Progenitor cell of endocrine pancreas (in vitro differentiated cells): ENCODE measurements around the gene NR2F1-AS1. TPM values are rescaled to one million over a fixed set of nuclear protein-coding genes. Genes with fewer than 3 reads are reported as not detected.

Source experiments
- DNase-seq: peaks from one replicate; pipeline ENCODE4 v3.0.0; 2021; ENCODE audit warnings: low spot score; ENCODE audit not compliant: unreplicated experiment
- H3K27ac Mint-ChIP-seq: 2 replicates; pipeline ENCODE4 v1.8.0; 2021; ENCODE audit warnings: mild to moderate bottlenecking, moderate library complexity, mixed read lengths
- H3K27me3 Mint-ChIP-seq: 2 replicates; pipeline ENCODE4 v1.8.0; 2021; ENCODE audit warnings: mixed read lengths
- H3K36me3 Mint-ChIP-seq: 2 replicates; pipeline ENCODE4 v1.8.0; 2022; ENCODE audit warnings: mixed read lengths; ENCODE audit not compliant: insufficient read depth
- H3K4me1 Mint-ChIP-seq: 2 replicates; pipeline ENCODE4 v1.8.0; 2021; ENCODE audit warnings: low read depth, mixed read lengths
- H3K4me3 Mint-ChIP-seq: 2 replicates; pipeline ENCODE4 v1.8.0; 2021; ENCODE audit warnings: low read depth, mild to moderate bottlenecking, moderate library complexity, mixed read lengths
- H3K9me3 Mint-ChIP-seq: 2 replicates; pipeline ENCODE4 v1.8.0; 2021; ENCODE audit warnings: low read depth, mixed read lengths
- CTCF ChIP-seq: fragments of 200-600 bp; sonication (generic); IDR thresholded peaks from one replicate; pipeline ENCODE4 v1.5.0; 2021; ENCODE audit warnings: antibody characterized with exemption, mild to moderate bottlenecking; ENCODE audit not compliant: unreplicated experiment
- total RNA-seq: library from RNA; stranded (reverse); gene quantifications from 2 replicates; pipeline ENCODE4 v1.2.1, GENCODE V29; 2021

NR2F1-AS1 gene
- total RNA-seq, 1 donor from 2014 or later = 6.3 TPM

GRCh38 chr5:93620487-93621326 lies 39.7 kb upstream of the NR2F1-AS1 start:
- H3K27me3 Mint-ChIP-seq = peaks cover 57% of the 10 kb centered on the region
- H3K4me1 Mint-ChIP-seq = peaks cover 6% of the 10 kb centered on the region
- H3K27ac Mint-ChIP-seq = peak overlapping the region; percentile 97
- no peak for DNase-seq
- H3K36me3 Mint-ChIP-seq = no peaks in the 10 kb centered on the region
- peak overlapping the region; percentile 89 for H3K4me3 Mint-ChIP-seq
- TF ChIP-seq CTCF = no peak
- no peaks in the 10 kb centered on the region for H3K9me3 Mint-ChIP-seq

GRCh38 chr5:93616538-93617174 lies 35.6 kb upstream of the NR2F1-AS1 start:
- H3K4me3 Mint-ChIP-seq = no peak overlapping the region
- H3K9me3 Mint-ChIP-seq = no peaks in the 10 kb centered on the region
- H3K36me3 Mint-ChIP-seq = no peaks in the 10 kb centered on the region
- peaks cover 83% of the 10 kb centered on the region for H3K27me3 Mint-ChIP-seq
- H3K4me1 Mint-ChIP-seq = peaks cover 11% of the 10 kb centered on the region
- no peak overlapping the region for H3K27ac Mint-ChIP-seq
- TF ChIP-seq CTCF = no peak
- DNase-seq = no peak

- H3K4me3 Mint-ChIP-seq = no peak overlapping the region
- DNase-seq = no peak
- no peak for TF ChIP-seq CTCF
- H3K27ac Mint-ChIP-seq = no peak overlapping the region
- no peaks in the 10 kb centered on the region for H3K36me3 Mint-ChIP-seq
- peaks cover 8% of the 10 kb centered on the region for H3K4me1 Mint-ChIP-seq
- no peaks in the 10 kb centered on the region for H3K9me3 Mint-ChIP-seq
- peaks cover 97% of the 10 kb centered on the region for H3K27me3 Mint-ChIP-seq
These were observed 31.8 kb upstream of the NR2F1-AS1 start for GRCh38 chr5:93612855-93613243.

GRCh38 chr5:93611976-93612854 lies 31.2 kb upstream of the NR2F1-AS1 start:
- Mint-ChIP-seq H3K4me1 (peaks cover 8% of the 10 kb centered on the region), H3K27ac (peak overlapping the region; percentile 8), H3K36me3 (no peaks in the 10 kb centered on the region), H3K4me3 (peak overlapping the region; percentile 25), H3K27me3 (peaks cover 97% of the 10 kb centered on the region), H3K9me3 (no peaks in the 10 kb centered on the region)
- no peak for TF ChIP-seq CTCF
- DNase-seq = no peak
